Trophoblast cell (in vitro differentiated cells and primary cell): Measurements from ENCODE around the gene OR4D6.

Experiments used
- DNase-seq, 2 donors: peaks; one replicate each; pipeline ENCODE4 v3.0.0-alpha.2; 2016
- H2AFZ ChIP-seq: 2 replicates; pipeline ENCODE4 v1.6.1; 2013; ENCODE audit warnings: low read length, moderate library complexity, mild to moderate bottlenecking; ENCODE audit not compliant: insufficient read depth, poor library complexity
- H2AK5ac ChIP-seq: 2 replicates; pipeline ENCODE4 v1.6.1; 2013; ENCODE audit warnings: mild to moderate bottlenecking, low read length
- H2BK120ac ChIP-seq: 2 replicates; pipeline ENCODE4 v1.6.1; 2013; ENCODE audit warnings: low read length, mild to moderate bottlenecking, moderate library complexity; ENCODE audit not compliant: insufficient read depth, poor library complexity
- H2BK12ac ChIP-seq: 2 replicates; pipeline ENCODE4 v1.6.1; 2013; ENCODE audit warnings: mild to moderate bottlenecking, low read length, moderate library complexity
- H2BK5ac ChIP-seq: 2 replicates; pipeline ENCODE4 v1.6.1; 2013; ENCODE audit warnings: low read length, low read depth, moderate library complexity, mild to moderate bottlenecking; ENCODE audit not compliant: poor library complexity
- H3K14ac ChIP-seq: 2 replicates; pipeline ENCODE4 v1.6.1; 2013; ENCODE audit warnings: mild to moderate bottlenecking, low read length
- H3K18ac ChIP-seq: 2 replicates; pipeline ENCODE4 v1.6.1; 2013; ENCODE audit warnings: mild to moderate bottlenecking, low read length
- H3K23ac ChIP-seq: 2 replicates; pipeline ENCODE4 v1.6.1; 2013; ENCODE audit warnings: low read length
- H3K27ac ChIP-seq: 2 replicates; pipeline ENCODE4 v1.5.1; 2013; ENCODE audit warnings: low read depth, mild to moderate bottlenecking, inconsistent platforms, low read length, moderate library complexity
- H3K27me3 ChIP-seq: 2 replicates; pipeline ENCODE4 v1.6.1; 2013; ENCODE audit warnings: inconsistent platforms, mild to moderate bottlenecking, low read length, moderate library complexity; ENCODE audit not compliant: insufficient read depth
- H3K36me3 ChIP-seq, 2 experiments: 1 replicate in 1 of 2; 2 replicates in 1 of 2; pipeline ENCODE4 v1.6.1; 2013; ENCODE audit warnings: low read length in 2 of 2, mild to moderate bottlenecking in 2 of 2, moderate library complexity in 1 of 2; ENCODE audit not compliant: insufficient read depth in 2 of 2, control insufficient read depth in 1 of 2
- H3K4ac ChIP-seq: 2 replicates; pipeline ENCODE4 v1.6.1; 2013; ENCODE audit warnings: low read depth, mild to moderate bottlenecking, low read length, moderate library complexity
- H3K4me1 ChIP-seq, 2 experiments: 1 replicate in 1 of 2; 2 replicates in 1 of 2; pipeline ENCODE4 v1.6.1; 2013; ENCODE audit warnings: low read length in 2 of 2, mild to moderate bottlenecking in 2 of 2, moderate library complexity in 1 of 2; ENCODE audit not compliant: insufficient read depth in 2 of 2, control insufficient read depth in 1 of 2
- H3K4me2 ChIP-seq: 2 replicates; pipeline ENCODE4 v1.6.1; 2013; ENCODE audit warnings: inconsistent platforms, mild to moderate bottlenecking, low read length, moderate library complexity
- H3K4me3 ChIP-seq: 2 replicates; pipeline ENCODE4 v1.5.1; 2013; ENCODE audit warnings: mild to moderate bottlenecking, low read depth, low read length, inconsistent platforms
- H3K79me1 ChIP-seq: one replicate; pipeline ENCODE4 v1.6.1; 2013; ENCODE audit warnings: low read length
- H3K79me2 ChIP-seq: 2 replicates; pipeline ENCODE4 v1.6.1; 2013; ENCODE audit warnings: low read length, mild to moderate bottlenecking; ENCODE audit not compliant: control insufficient read depth, insufficient read depth, poor library complexity
- H3K9ac ChIP-seq: 2 replicates; pipeline ENCODE4 v1.6.1; 2013; ENCODE audit warnings: mild to moderate bottlenecking, low read length
- H3K9me3 ChIP-seq: 2 replicates; pipeline ENCODE4 v1.6.1; 2013; ENCODE audit warnings: low read depth, mild to moderate bottlenecking, control low read depth, inconsistent platforms, low read length; ENCODE audit not compliant: insufficient read depth
- H4K12ac ChIP-seq: 2 replicates; pipeline ENCODE4 v1.6.1; 2013; ENCODE audit warnings: low read depth, mild to moderate bottlenecking, low read length, moderate library complexity
- H4K8ac ChIP-seq: 2 replicates; pipeline ENCODE4 v1.6.1; 2013; ENCODE audit warnings: low read depth, mild to moderate bottlenecking, low read length, moderate library complexity
- H4K91ac ChIP-seq: one replicate; pipeline ENCODE4 v1.6.1; 2013; ENCODE audit warnings: low read depth, mild to moderate bottlenecking, low read length, moderate library complexity
- WGBS: extraction: QIAGEN DNeasy Blood & Tissue Kit; methylation state at CpG from one replicate; pipeline ENCODE4 v1.1.7; 2013; ENCODE audit warnings: missing lambda C conversion rate; ENCODE audit not compliant: insufficient read length, insufficient coverage; ENCODE audit errors: extremely low coverage; 5-methylcytosine and 5-hydroxymethylcytosine counted together

The OR4D6 gene

GRCh38 chr11:59426361-59427067 is 30.2 kb upstream of the OR4D6 start, which contains the start of gene OR5A2:
Gene OR5A2, minus strand, starts transcription at chr11:59426413. Its CDS starts 3,460 bp downstream, at chr11:59422953.
- Histone ChIP-seq H2BK5ac (peak within 1 kb of the TSS; percentile 66), H2AFZ (no peak within 1 kb of the TSS), H3K36me3 (no peaks in the 10 kb centered on the region), H3K79me1 (no peaks in the 10 kb centered on the region), H3K14ac (no peak within 1 kb of the TSS), H4K12ac (no peak within 1 kb of the TSS), H4K91ac (no peak within 1 kb of the TSS), H2BK120ac (no peak within 1 kb of the TSS), H3K4me1 (peaks cover 2 to 13% of the 10 kb centered on the region in 2 experiments), H2AK5ac (no peak within 1 kb of the TSS), H2BK12ac (no peak within 1 kb of the TSS), H3K4me2 (peak within 1 kb of the TSS; percentile 30), H4K8ac (no peak within 1 kb of the TSS), H3K18ac (no peak within 1 kb of the TSS), H3K4me3 (no peak within 1 kb of the TSS), H3K79me2 (no peaks in the 10 kb centered on the region), H3K27me3 (no peaks in the 10 kb centered on the region), H3K23ac (no peak within 1 kb of the TSS), H3K9me3 (no peaks in the 10 kb centered on the region), H3K4ac (no peak within 1 kb of the TSS), H3K9ac (no peak within 1 kb of the TSS), H3K27ac (peak within 1 kb of the TSS; percentile 34)
- DNase-seq, result no peak
- WGBS, result no CpG with 5 or more reads among the region's 5 CpGs

- Histone ChIP-seq H3K27ac (no peak overlapping the region), H3K27me3 (no peaks in the 10 kb centered on the region), H2BK12ac (no peak overlapping the region), H3K18ac (no peak overlapping the region), H3K4me3 (no peak overlapping the region), H3K79me2 (no peaks in the 10 kb centered on the region), H4K12ac (no peak overlapping the region), H3K9me3 (no peaks in the 10 kb centered on the region), H3K4ac (no peak overlapping the region), H2BK5ac (no peak overlapping the region), H2AFZ (no peak overlapping the region), H3K9ac (no peak overlapping the region), H3K79me1 (no peaks in the 10 kb centered on the region), H4K91ac (no peak overlapping the region), H3K36me3 (no peaks in the 10 kb centered on the region), H3K23ac (no peak overlapping the region), H2BK120ac (no peak overlapping the region), H4K8ac (no peak overlapping the region), H3K4me2 (no peak overlapping the region), H3K4me1 (peaks cover 2 to 13% of the 10 kb centered on the region in 2 experiments), H2AK5ac (no peak overlapping the region), H3K14ac (no peak overlapping the region)
- no peak for DNase-seq
These were observed 29.7 kb upstream of the OR4D6 start for GRCh38 chr11:59427068-59427382.

- no peaks in the 10 kb centered on the region for H3K27me3 ChIP-seq
- no peaks in the 10 kb centered on the region for H3K79me2 ChIP-seq
- no peak overlapping the region for H4K91ac ChIP-seq
- H3K4ac ChIP-seq, result no peak overlapping the region
- peak; percentile 42 to 90 for DNase-seq
- no peak overlapping the region for H4K12ac ChIP-seq
- H3K9me3 ChIP-seq, result no peaks in the 10 kb centered on the region
- H2BK5ac ChIP-seq, result no peak overlapping the region
- H3K18ac ChIP-seq, result no peak overlapping the region
- no peak overlapping the region for H4K8ac ChIP-seq
- H2AFZ ChIP-seq, result no peak overlapping the region
- no peak overlapping the region for H3K4me3 ChIP-seq
- no peak overlapping the region for H3K9ac ChIP-seq
- WGBS, result no CpG with 5 or more reads among the region's 4 CpGs
- no peaks in the 10 kb centered on the region for H3K36me3 ChIP-seq
- H2BK120ac ChIP-seq, result no peak overlapping the region
- no peak overlapping the region for H3K14ac ChIP-seq
- no peak overlapping the region for H2BK12ac ChIP-seq
- no peak overlapping the region for H3K27ac ChIP-seq
- H3K4me2 ChIP-seq, result no peak overlapping the region
- H3K23ac ChIP-seq, result no peak overlapping the region
- H2AK5ac ChIP-seq, result no peak overlapping the region
- H3K4me1 ChIP-seq, result peaks cover 2 to 3% of the 10 kb centered on the region in 2 experiments
- H3K79me1 ChIP-seq, result no peaks in the 10 kb centered on the region
These were observed 26.7 kb upstream of the OR4D6 start for GRCh38 chr11:59429924-59430516.

GRCh38 chr11:59436169-59436568 is 20.6 kb upstream of the OR4D6 start, which contains the start of gene OR5A1:
Gene OR5A1, plus strand, starts transcription at chr11:59436469. Its CDS starts 6,700 bp downstream, at chr11:59443169.
- Histone ChIP-seq H3K27ac (no peak within 1 kb of the TSS), H3K4me2 (no peak within 1 kb of the TSS), H3K18ac (no peak within 1 kb of the TSS), H3K4me3 (no peak within 1 kb of the TSS), H2AFZ (no peak within 1 kb of the TSS), H2AK5ac (no peak within 1 kb of the TSS), H3K27me3 (no peaks in the 10 kb centered on the region), H3K9me3 (no peaks in the 10 kb centered on the region), H2BK12ac (no peak within 1 kb of the TSS), H3K23ac (no peak within 1 kb of the TSS), H4K91ac (no peak within 1 kb of the TSS), H3K79me2 (no peaks in the 10 kb centered on the region), H2BK120ac (no peak within 1 kb of the TSS), H3K4me1 (no peaks in the 10 kb centered on the region), H3K14ac (no peak within 1 kb of the TSS), H3K4ac (no peak within 1 kb of the TSS), H3K79me1 (no peaks in the 10 kb centered on the region), H4K8ac (no peak within 1 kb of the TSS), H4K12ac (no peak within 1 kb of the TSS), H3K9ac (no peak within 1 kb of the TSS), H2BK5ac (no peak within 1 kb of the TSS), H3K36me3 (no peaks in the 10 kb centered on the region)
- WGBS, result no CpG with 5 or more reads among the region's 3 CpGs
- DNase-seq, result no peak
